GM12878 (cell line): ENCODE results near the gene TERB1. TPM values are rescaled to one million over a fixed set of nuclear protein-coding genes. Genes with fewer than 3 reads are reported as not detected.

Experiments used
- ATAC-seq: fragments of 200-7000 bp; cut with Tn5 transposase; 3 replicates; pipeline ENCODE4 v1.9.1; 2020; ENCODE audit warnings: mild to moderate bottlenecking, moderate library complexity
- BruUV-seq: library from RNA; stranded (reverse); fragments of 400-500 nt; replicated peaks from 2 replicates; lab custom pipeline; 2021; lab: Mats Ljungman, UMichigan
- CTCF ChIA-PET: fragments of 300-600 bp; sonication (Branson Sonifier 250); formaldehyde crosslinking; extraction: SDS; loops from one replicate; lab custom pipeline; 2021; ENCODE audit warnings: inconsistent platforms; lab: Yijun Ruan, JAX
- POLR2A ChIA-PET: fragments of 350-600 bp; formaldehyde crosslinking; extraction: SDS; loops from one replicate; lab custom pipeline; 2021; ENCODE audit warnings: inconsistent platforms; lab: Charles Lee
- RAD21 ChIA-PET: fragments of 300-600 bp; sonication (Branson Sonifier 250); formaldehyde crosslinking; loops from one replicate; lab custom pipeline; 2023; ENCODE audit warnings: antibody characterized with exemption; ENCODE audit not compliant: unreplicated experiment; lab: Charles Lee
- SMC1A ChIA-PET: fragments of 300-600 bp; sonication (Branson Sonifier 250); formaldehyde crosslinking; loops from one replicate; lab custom pipeline; 2023; ENCODE audit not compliant: unreplicated experiment, uncharacterized antibody; lab: Charles Lee
- DNase-seq: peaks from one replicate; pipeline ENCODE4 v3.0.0-alpha.2; 2011; ENCODE audit warnings: low read depth, low spot score
- FAIRE-seq: peaks from 3 replicates; lab custom pipeline; 2011; peaks lifted over from hg19 to GRCh38; lab: Jason Lieb, UNC
- H2AFZ ChIP-seq: 2 replicates; pipeline ENCODE4 v1.6.0; 2011; ENCODE audit warnings: low read depth, low read length, control low read depth; ENCODE audit not compliant: control insufficient read depth
- H3K27ac ChIP-seq: 2 replicates; pipeline ENCODE4 v1.5.1; 2011; ENCODE audit warnings: control low read depth; ENCODE audit not compliant: control insufficient read depth, insufficient read depth
- H3K27me3 ChIP-seq, 2 experiments: replicated peaks in 1 of 2; 2 replicates each; pipeline versions ENCODE4 v1.6.0 to v1.6.1; 2011; ENCODE audit warnings: low read length in 1 of 2; ENCODE audit not compliant: control insufficient read depth in 2 of 2, insufficient read depth in 2 of 2
- H3K36me3 ChIP-seq, 2 experiments: 2 replicates each; pipeline ENCODE4 v1.5.1; 2011; ENCODE audit warnings: low read length in 1 of 2; ENCODE audit not compliant: control insufficient read depth in 2 of 2, insufficient read depth in 2 of 2
- H3K4me1 ChIP-seq: 2 replicates; pipeline ENCODE4 v1.6.1; 2011; ENCODE audit warnings: mild to moderate bottlenecking, low read length, moderate library complexity, mixed read lengths; ENCODE audit not compliant: control insufficient read depth, insufficient read depth
- H3K4me2 ChIP-seq: 2 replicates; pipeline ENCODE4 v1.6.0; 2011; ENCODE audit warnings: control low read depth; ENCODE audit not compliant: control insufficient read depth, insufficient read depth
- H3K4me3 ChIP-seq: fragments of 200-600 bp; sonication (generic); 2 replicates; pipeline ENCODE4 v1.5.1; 2016
- H3K79me2 ChIP-seq: 2 replicates; pipeline ENCODE4 v1.6.0; 2011; ENCODE audit warnings: low read length; ENCODE audit not compliant: control insufficient read depth, insufficient read depth
- H3K9ac ChIP-seq: 2 replicates; pipeline ENCODE4 v1.8.0; 2011; ENCODE audit warnings: low read length, control low read depth, mixed read lengths; ENCODE audit not compliant: control insufficient read depth, insufficient read depth
- H3K9me3 ChIP-seq: replicated peaks from 3 replicates; pipeline ENCODE4 v1.5.1; 2011; ENCODE audit warnings: mild to moderate bottlenecking, low read length; ENCODE audit not compliant: control insufficient read depth, insufficient read depth
- H4K20me1 ChIP-seq: 2 replicates; pipeline ENCODE4 v1.6.0; 2011; ENCODE audit not compliant: control insufficient read depth, insufficient read depth
- BCLAF1 ChIP-seq: fragments of 450-650 bp; IDR thresholded peaks from 2 replicates; pipeline ENCODE4 v1.6.1; 2017; ENCODE audit warnings: antibody characterized with exemption, mild to moderate bottlenecking, moderate library complexity
- BHLHE40 ChIP-seq, 2 experiments: fragments of 450-650 bp in 1 of 2; IDR thresholded peaks; 2 replicates each; pipeline ENCODE4 v1.6.1; 2011 to 2017; ENCODE audit warnings: low read depth in 2 of 2, borderline replicate concordance in 1 of 2, improper control_type of control experiment in 1 of 2, low read length in 1 of 2, mild to moderate bottlenecking in 1 of 2
- DPF2 ChIP-seq: fragments of 450-650 bp; IDR thresholded peaks from 2 replicates; pipeline ENCODE4 v1.6.1; 2017; ENCODE audit warnings: mild to moderate bottlenecking
- ETV6 ChIP-seq, 2 experiments: fragments of 450-650 bp in 1 of 2; IDR thresholded peaks in 1 of 2; conservative IDR thresholded peaks in 1 of 2; 2 replicates each; pipeline ENCODE4 v1.6.1; 2014; ENCODE audit warnings: antibody characterized with exemption in 1 of 2, borderline replicate concordance in 1 of 2, low read depth in 1 of 2, mild to moderate bottlenecking in 1 of 2, moderate library complexity in 1 of 2
- FOXK2 ChIP-seq: fragments of 450-650 bp; IDR thresholded peaks from 2 replicates; pipeline ENCODE4 v1.6.1; 2017; ENCODE audit warnings: mild to moderate bottlenecking, moderate library complexity
- NR2F1 ChIP-seq: fragments of 450-650 bp; conservative IDR thresholded peaks from 2 replicates; pipeline ENCODE4 v1.6.1; 2017; ENCODE audit warnings: mild to moderate bottlenecking
- PAX5 ChIP-seq: IDR thresholded peaks from 2 replicates; pipeline ENCODE4 v1.6.1; 2011; ENCODE audit warnings: low read depth, low read length, borderline replicate concordance
- SMAD1 ChIP-seq: fragments of 450-650 bp; IDR thresholded peaks from 2 replicates; pipeline ENCODE4 v1.6.1; 2018; ENCODE audit warnings: mild to moderate bottlenecking, low read depth; ENCODE audit not compliant: partially characterized antibody
- TCF7 ChIP-seq: IDR thresholded peaks from 2 replicates; pipeline ENCODE4 v1.6.1; 2014; ENCODE audit warnings: antibody characterized with exemption, borderline replicate concordance
- ZNF687 ChIP-seq: fragments of 450-650 bp; IDR thresholded peaks from 2 replicates; pipeline ENCODE4 v1.6.1; 2017; ENCODE audit warnings: mild to moderate bottlenecking, moderate library complexity
- WGBS: methylation state at CpG from one replicate; pipeline ENCODE4 v1.1.6; 2016; ENCODE audit warnings: low lambda C conversion rate; ENCODE audit not compliant: insufficient replicate concordance, insufficient coverage; ENCODE audit errors: missing lambda C conversion rate; 5-methylcytosine and 5-hydroxymethylcytosine counted together
- in situ Hi-C: fragments of 300-500 bp; cut with MboI; formaldehyde crosslinking; loops from 9 replicates; pipeline ENCODE4 v1.14.3; 2018; ENCODE audit warnings: mixed read lengths
- intact Hi-C: fragments of 100-400 bp; cut with micrococcal nuclease; formaldehyde crosslinking; loops from one replicate; pipeline ENCODE4 v1.14.2; 2022; ENCODE audit not compliant: unreplicated experiment
- polyA plus RNA-seq, 11 experiments: library from polyadenylated mRNA; depleted of rRNA in 4 of 11; unstranded in 6 of 11; stranded (reverse) in 5 of 11; fragments of >200 nt; fragmentation: Nextera tagmentation in 4 of 11; fragmentation: Illumina TruSeq in 1 of 11; extraction: Ambion mirVana in 4 of 11; extraction: Trizol in 1 of 11; gene quantifications; 1 replicate in 1 of 11; 2 replicates in 10 of 11; pipeline versions ENCODE4 v1.2.1 to v1.2.3, GENCODE V29; 2011 to 2016; ENCODE audit warnings: inconsistent platforms in 2 of 11, missing spikeins in 2 of 11, low read depth in 1 of 11
- total RNA-seq, 4 experiments: library from RNA; depleted of rRNA in 3 of 4; stranded (reverse); fragments of >200 nt in 3 of 4; fragmentation: Illumina TruSeq in 1 of 4; extraction: Trizol in 1 of 4; gene quantifications; 2 replicates each; pipeline versions ENCODE4 v1.2.1 to v1.2.3, GENCODE V29; 2013 to 2021
- TF ChIP-seq, protein P1 (sequence below): IDR thresholded peaks from 2 replicates; pipeline ENCODE4 v1.6.1; 2012; ENCODE audit warnings: low read depth, low read length, improper control_type of control experiment

The TERB1 gene
- total and polyA plus RNA-seq, 10 of the 15 experiments (the other 5 are each of a cell fraction or from before 2014, with no cell fraction given), result 0.03 to 0.10 (median 0.06) TPM; not detected in 7

GRCh38 chr16:66719246-66719645 lies 82.1 kb downstream of the TERB1 start:
- ChIA-PET POLR2A (no interaction called here), CTCF (interaction anchor here (1.0 kb wide), 1 partner anchor 9 kb away, joined by 4 read pairs; no protein-coding TSS in a partner anchor)

GRCh38 chr16:66717776-66718175 lies 83.6 kb downstream of the TERB1 start:
- in situ Hi-C loops, result no loop called here
- Histone ChIP-seq H3K27me3 (no peaks in the 10 kb centered on the region), H3K9ac (no peak overlapping the region), H3K36me3 (peaks cover 0 to 3% of the 10 kb centered on the region in 2 experiments; a peak in 2 of 4 replicates), H3K4me2 (no peak overlapping the region), H2AFZ (no peak overlapping the region), H3K4me1 (no peaks in the 10 kb centered on the region), H3K4me3 (no peak overlapping the region), H3K9me3 (no peaks in the 10 kb centered on the region), H3K79me2 (no peaks in the 10 kb centered on the region), H3K27ac (no peak overlapping the region), H4K20me1 (0 out of 2 replicates have a peak, but pooled peaks cover 2% of the 10 kb centered on the region)
- intact Hi-C loops, result no loop called here
- ChIA-PET SMC1A (no interaction called here), RAD21 (no interaction called here), CTCF (no interaction called here), POLR2A (no interaction called here)
- WGBS, result 85% methylated on average over 4 of the region's 4 CpGs
- BruUV-seq, result no TSS peak
- no peak for DNase-seq
- no peak for ATAC-seq
- FAIRE-seq, result no peak
- TF ChIP-seq ZNF687 (no peak), NR2F1 (no peak), FOXK2 (no peak), DPF2 (no peak), BCLAF1 (no peak), BHLHE40 (IDR thresholded peaks at IDR 0.05; ENCODE audit: borderline replicate concordance in 1 of 2, low read depth in 2 of 2, low read length in 1 of 2) (no peak), PAX5 (no peak)
- TF ChIP-seq, protein P1, sequence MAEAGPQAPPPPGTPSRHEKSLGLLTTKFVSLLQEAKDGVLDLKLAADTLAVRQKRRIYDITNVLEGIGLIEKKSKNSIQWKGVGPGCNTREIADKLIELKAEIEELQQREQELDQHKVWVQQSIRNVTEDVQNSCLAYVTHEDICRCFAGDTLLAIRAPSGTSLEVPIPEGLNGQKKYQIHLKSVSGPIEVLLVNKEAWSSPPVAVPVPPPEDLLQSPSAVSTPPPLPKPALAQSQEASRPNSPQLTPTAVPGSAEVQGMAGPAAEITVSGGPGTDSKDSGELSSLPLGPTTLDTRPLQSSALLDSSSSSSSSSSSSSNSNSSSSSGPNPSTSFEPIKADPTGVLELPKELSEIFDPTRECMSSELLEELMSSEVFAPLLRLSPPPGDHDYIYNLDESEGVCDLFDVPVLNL, result no peak

More at GRCh38 chr16:66719246-66719645, 82.1 kb downstream of the TERB1 start:
- Histone ChIP-seq H3K79me2 (no peaks in the 10 kb centered on the region), H3K4me2 (no peak overlapping the region)
- intact Hi-C loops, result no loop called here
- TF ChIP-seq TCF7 (no peak), ETV6 (conservative IDR thresholded peaks at IDR 0.05 in 1 of 2, IDR thresholded peaks at IDR 0.05 in 1 of 2; ENCODE audit: borderline replicate concordance in 1 of 2, low read depth in 1 of 2) (no peak), SMAD1 (no peak)
- TF ChIP-seq, all 136 proteins: peak for 0
- WGBS, result over 99% methylated on average over 4 of the region's 4 CpGs
- H3K4me1 ChIP-seq, result no peaks in the 10 kb centered on the region
- H3K27me3 ChIP-seq, result no peaks in the 10 kb centered on the region
- no peak overlapping the region for H3K4me3 ChIP-seq
- no peak for FAIRE-seq
- H3K9me3 ChIP-seq, result no peaks in the 10 kb centered on the region
- ChIA-PET SMC1A (no interaction called here), RAD21 (no interaction called here)
- H3K36me3 ChIP-seq, result peaks cover 0 to 10% of the 10 kb centered on the region in 2 experiments
- no TSS peak for BruUV-seq
- in situ Hi-C loops, result no loop called here
- H4K20me1 ChIP-seq, result 0 out of 2 replicates have a peak, but pooled peaks cover 2% of the 10 kb centered on the region
- no peak for ATAC-seq
- no peak overlapping the region for H2AFZ ChIP-seq
- no peak for DNase-seq
- H3K9ac ChIP-seq, result no peak overlapping the region
- no peak overlapping the region for H3K27ac ChIP-seq
